Prostate gland (tissue), 2 donors: ENCODE results near the gene ADAMTS17.

ENCODE experiments used
- CTCF ChIP-seq, 4 experiments: fragments of 200-600 bp in 2 of 4; fragments of 450-650 bp in 2 of 4; sonication (generic) in 2 of 4; IDR thresholded peaks; 1 replicate in 3 of 4; 2 replicates in 1 of 4; pipeline ENCODE4 v1.5.1; 2016 to 2019; ENCODE audit warnings: antibody characterized with exemption in 4 of 4, mild to moderate bottlenecking in 2 of 4, moderate library complexity in 2 of 4
- POLR2A ChIP-seq: fragments of 450-650 bp; IDR thresholded peaks from one replicate; pipeline ENCODE4 v1.6.1; 2016; ENCODE audit warnings: antibody characterized with exemption, mild to moderate bottlenecking
- POLR2AphosphoS5 ChIP-seq: sonication (generic); formaldehyde crosslinking; IDR thresholded peaks from one replicate; pipeline ENCODE4 v1.6.1; 2017; ENCODE audit warnings: antibody characterized with exemption

- TF ChIP-seq CTCF (IDR thresholded peaks at IDR 0.05): no peak
- no peak for TF ChIP-seq POLR2A
- no peak for TF ChIP-seq POLR2AphosphoS5
Measured at GRCh38 chr15:100229181-100230163, 112.3 kb downstream of the ADAMTS17 start.
